HG03571 (cell line): ENCODE results near the gene IL4.

Experiments
- ATAC-seq: cut with Tn5 transposase; IDR thresholded peaks from one replicate; pipeline ENCODE4 v1.9.1; 2021; ENCODE audit not compliant: unreplicated experiment

IL4 gene

DNA sequence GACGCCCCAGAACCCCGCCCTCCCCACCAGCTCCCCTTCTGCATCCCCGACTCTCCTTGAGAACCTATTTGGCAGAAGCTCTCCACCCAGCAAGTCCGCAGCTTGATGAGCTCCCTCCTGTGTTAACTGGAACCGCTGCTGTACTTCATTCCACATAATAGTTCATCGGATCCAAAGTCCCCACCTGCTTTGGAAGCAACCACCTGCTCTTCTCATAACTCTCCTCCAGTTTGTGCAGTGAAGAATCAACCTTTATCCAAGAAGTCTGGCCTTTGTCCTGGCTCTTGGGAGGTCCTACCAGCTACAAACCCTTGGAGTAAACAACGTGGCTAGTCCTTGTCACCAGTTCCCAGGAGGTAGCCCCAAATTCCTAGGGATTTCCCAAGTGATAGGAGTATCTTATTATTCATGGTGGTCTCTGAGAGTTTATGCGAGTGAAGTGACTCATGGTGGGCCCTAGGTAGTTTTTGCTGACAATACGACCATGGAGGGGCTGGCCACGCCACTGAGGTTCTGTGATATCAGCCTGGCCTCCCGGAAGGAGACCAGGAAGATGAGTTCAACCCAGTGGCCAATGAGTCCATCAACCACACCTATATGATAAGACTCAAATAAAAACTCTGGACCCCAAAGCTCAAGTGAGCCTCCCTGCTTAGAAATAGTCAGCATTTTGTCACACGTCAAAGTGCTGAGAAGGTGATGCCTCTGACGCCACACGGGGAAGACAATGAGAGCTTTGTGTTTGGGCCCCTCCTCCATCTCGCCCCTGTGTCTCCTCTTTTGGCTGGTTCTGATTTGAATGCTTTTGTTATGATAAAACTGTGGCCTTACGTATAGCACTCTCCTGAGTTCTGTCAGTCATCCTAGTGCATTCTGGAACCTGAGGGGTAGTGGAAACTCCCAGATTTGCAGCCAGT lies 3.6 kb upstream of the IL4 start:
- no peak for ATAC-seq

DNA sequence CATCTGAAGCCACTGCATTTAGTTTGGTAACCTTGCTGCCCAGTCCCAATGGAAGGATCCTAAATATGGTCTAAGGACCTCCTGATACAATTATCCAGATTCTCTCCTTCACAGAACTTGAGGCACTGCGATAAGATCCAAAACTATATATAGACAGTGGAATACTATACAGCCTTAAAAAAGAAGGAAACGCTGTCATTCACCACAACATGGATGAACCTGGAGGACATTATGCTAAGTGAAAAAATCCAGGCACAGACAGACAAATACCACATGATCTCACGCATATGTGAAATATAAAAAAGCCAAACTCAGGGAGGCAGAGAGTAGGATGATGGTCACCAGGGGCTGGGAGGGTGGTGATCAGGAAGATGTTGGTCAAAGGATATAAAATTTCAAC lies 2.8 kb upstream of the IL4 start:
- no peak for ATAC-seq

DNA sequence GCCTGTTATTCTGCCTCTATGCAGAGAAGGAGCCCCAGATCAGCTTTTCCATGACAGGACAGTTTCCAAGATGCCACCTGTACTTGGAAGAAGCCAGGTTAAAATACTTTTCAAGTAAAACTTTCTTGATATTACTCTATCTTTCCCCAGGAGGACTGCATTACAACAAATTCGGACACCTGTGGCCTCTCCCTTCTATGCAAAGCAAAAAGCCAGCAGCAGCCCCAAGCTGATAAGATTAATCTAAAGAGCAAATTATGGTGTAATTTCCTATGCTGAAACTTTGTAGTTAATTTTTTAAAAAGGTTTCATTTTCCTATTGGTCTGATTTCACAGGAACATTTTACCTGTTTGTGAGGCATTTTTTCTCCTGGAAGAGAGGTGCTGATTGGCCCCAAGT lies 301 bp upstream of the IL4 start:
- ATAC-seq = no peak

DNA sequence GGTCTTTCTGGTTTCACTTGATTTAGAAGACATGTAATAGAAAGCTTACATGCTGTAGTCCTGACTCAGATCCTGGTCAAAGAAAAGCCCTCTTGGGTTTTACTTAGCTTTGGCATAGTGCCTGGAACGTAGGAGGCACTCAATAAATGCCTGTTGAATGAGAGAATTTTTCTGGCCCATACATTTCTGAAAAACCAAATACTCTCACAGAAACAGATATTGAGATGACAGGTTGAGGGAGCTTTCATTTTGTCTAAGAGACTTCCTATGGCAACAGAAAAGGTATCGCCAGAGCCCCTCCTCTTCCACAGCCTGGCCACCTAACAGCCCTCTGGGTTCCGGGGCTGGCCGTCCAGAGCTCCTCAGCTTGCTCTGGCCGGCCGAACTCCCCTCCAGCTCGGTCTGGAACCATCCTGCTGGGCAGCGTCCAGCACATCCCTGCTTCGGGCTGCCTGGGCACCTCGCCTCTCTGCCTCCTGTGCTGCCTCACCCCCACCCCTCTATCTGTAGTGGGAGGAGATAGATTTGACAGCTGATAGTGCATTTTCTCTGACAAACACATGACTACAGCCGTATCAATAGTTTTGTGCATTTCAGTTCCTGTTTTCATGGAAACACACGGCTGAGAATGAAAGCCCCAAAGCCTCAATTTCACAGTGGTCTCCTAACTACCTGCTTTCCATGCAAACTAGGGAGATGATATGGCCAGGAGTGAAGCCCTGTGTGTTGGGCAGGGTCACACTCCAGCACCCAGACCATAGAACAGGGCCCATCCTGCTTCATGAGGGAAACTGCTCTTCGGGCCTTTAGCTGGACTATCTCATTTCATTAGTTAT lies 1.1 kb downstream of the IL4 start:
- ATAC-seq = peak; percentile 72

DNA sequence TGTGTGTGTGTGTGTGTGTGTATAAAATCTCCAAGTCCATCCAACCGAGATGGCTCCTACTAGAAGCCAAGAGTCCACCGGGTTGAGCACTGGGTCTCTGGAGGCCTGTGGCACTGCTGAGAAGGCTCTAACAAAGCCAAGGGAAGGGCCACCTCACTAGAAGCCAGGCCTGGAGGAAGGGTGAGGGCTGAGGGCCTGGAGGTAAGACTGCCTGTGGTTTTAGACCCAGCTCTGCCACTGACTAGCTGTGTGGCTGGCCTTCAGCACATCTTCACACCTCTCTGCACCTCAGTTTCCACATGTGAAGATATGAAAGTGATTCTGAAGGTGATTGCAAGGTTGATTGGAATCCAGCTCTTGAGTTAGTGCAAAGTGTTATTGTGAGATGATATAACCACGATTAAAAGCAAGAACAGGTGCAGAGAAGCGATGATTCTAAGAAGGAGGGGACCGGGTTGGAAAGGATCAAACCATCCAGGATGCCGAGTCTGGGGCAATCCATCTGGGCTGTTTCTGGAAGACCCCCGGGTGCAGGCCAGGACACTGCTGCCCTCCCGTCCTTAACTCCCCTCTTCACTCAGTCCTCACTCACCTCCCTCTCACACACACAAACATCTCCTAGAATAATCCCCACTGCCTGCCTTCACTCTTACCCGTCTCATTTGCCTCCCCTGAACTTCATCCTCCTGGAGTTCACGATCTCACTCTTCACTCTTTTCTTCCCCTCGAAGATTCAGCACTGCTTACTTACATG lies 2.3 kb downstream of the IL4 start:
- ATAC-seq = no peak

DNA sequence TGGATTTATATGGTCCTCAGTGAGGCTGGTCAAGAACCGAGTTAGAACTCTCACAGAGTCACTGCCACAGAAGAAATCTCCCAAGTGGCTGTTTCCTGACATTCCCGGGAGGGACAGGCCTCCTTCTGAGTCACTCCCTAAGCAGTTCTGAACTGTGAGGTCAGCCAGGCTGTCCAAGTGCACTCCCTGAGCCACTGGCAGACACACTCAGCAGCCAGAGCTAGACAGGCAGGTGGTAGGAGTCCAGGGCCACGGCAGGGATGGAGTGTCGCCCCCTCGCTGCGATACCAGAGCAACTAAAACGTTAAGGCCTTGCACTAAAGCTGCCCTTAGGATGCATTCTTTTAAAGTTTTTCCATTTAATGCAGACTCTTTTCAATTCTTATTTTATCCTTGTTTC lies 3.4 kb downstream of the IL4 start:
- ATAC-seq = no peak

DNA sequence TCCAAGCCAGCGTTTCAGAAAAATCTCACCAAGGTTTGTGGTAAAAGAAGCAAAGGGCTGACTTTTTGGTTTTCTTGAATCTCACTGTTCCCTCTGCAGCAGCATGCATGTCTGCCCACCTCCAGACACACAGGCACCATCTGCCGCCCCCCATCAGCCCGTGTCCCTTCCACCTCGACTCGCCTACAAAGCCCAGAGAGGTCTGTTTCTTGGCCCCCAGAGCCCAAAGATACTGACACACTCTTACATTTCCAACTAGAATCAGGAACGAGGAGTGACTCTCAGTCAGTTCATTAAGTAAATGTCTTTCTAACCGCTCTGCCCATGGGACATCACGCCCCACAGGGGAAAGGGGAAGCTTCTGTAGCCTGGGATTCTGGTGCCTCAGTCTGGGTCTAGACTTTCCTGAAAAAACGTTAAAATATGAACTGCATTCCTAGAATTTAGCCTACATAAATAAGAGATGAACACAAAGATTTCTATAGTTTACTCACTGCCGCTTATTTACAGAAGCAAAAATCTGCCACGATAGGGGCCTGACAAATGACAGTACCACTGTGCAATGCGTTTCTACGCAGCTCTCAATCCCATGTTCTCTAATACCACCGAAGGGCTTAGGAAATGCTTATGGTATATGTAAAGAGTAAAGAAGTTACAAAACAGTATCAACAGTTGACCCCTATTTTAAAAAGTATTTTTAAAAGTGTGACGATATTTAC lies 4.1 kb downstream of the IL4 start:
- ATAC-seq = no peak

DNA sequence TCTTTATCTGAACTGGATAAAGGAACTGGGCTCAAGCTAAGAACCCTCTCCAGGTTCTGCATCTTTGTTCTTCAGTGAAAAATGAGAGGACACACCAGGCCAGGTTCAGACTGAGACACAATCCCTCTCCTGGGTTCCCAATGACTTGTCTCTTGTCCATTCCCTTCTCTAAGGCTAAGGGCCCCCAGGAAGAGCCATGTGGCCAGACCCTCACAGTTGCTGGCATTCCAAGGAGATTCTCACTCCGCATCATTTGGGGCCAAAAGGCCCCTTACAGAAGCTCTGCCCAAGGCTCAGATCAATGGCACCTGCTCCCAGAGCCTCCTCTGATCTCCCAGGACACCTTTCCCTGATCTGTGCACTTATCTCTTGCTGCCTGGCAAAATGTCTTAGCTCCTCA lies 4.9 kb downstream of the IL4 start:
- ATAC-seq = no peak

DNA sequence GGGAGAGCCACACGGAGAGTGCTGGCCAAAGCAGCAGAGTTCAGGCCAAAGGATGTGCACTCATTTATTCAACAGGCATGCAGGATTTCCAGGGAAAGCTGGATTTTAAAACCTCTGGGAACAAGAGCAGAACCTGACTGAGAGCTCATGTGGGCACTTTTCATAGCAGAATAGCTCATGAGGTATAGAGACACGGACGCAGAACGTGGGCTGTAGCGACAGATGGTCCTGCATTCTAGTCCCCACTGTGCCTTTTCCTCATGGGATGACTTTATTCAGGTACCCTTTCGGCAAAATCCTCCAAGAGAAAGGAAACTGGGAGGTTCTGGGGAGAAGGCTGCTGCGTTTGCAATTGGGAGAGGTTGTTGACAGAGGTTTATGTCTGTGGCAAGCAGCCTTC lies 5.4 kb downstream of the IL4 start:
- no peak for ATAC-seq

DNA sequence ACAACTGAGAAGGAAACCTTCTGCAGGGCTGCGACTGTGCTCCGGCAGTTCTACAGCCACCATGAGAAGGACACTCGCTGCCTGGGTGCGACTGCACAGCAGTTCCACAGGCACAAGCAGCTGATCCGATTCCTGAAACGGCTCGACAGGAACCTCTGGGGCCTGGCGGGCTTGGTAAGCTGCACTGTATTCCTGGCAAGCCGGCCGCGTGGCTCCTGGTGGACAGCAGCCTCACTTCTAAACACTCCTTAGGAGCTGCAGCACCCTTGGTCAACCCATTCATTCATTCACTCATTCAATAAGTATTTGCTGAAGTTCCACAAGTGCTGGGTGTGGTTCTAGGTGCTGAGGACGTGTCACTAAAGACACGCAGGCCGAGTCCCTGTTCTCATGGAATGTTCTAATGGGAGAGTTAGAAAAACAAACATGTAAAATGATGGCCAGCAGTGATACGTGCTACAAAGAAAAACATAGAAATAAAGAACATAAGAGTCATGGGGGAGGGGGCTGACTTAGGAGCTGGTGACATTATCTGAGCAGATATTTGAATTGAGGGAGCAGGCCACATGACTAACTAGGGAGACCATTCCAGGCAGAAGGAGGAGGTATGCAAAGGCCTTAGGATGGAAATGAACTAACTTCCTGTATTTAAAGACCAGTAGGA lies 6.1 kb downstream of the IL4 start:
- ATAC-seq = no peak

DNA sequence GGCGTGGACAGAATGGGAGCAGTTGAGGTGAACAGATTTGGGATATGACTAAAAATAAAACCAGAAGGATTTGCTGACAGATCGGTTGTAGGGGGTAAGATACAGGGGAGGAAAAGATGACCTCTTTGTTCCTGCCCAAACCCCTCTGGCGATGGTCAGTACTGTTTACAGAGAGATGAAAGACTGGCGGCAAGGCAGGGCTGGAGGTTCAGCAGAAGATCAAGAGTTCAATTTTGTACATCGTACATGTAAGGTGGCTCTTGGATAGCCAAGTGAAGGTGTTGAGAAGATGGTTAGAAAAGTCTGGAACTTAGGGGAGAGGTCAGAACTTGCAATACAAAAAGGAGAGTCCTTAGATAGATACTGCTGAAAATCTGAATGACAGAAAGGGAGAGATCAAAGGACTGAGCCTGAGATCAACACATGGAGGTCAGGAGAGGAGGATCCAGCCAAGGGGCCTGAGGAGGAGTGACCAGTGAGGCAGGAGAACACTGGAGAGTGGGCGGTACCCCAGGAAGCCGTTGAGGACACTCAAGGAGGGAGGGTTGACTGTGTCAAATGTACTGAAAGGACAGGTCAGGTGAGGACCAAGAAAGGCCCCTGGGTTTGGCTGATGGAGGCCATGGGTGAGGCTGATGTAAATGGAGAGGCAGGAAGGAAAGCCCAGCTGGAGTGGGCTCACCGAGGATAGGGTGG lies 7.1 kb downstream of the IL4 start:
- no peak for ATAC-seq

DNA sequence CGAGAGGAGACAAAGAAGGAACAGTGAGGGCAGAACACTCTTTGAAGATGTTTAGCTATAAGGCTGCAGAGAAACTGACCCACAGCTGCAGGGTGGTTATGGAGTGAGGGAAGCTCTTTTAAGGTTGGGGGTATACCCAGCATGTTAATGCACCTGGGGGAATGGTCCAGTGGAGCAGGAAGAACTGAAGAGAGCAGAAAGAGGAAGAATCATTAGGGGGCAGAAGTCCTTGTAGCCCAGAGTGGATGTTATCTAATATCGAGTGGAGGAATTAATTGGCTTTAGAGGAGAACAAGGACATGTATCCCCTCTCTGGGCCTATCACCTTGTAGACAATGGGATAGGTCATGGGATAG lies 7.7 kb downstream of the IL4 start:
- no peak for ATAC-seq

DNA sequence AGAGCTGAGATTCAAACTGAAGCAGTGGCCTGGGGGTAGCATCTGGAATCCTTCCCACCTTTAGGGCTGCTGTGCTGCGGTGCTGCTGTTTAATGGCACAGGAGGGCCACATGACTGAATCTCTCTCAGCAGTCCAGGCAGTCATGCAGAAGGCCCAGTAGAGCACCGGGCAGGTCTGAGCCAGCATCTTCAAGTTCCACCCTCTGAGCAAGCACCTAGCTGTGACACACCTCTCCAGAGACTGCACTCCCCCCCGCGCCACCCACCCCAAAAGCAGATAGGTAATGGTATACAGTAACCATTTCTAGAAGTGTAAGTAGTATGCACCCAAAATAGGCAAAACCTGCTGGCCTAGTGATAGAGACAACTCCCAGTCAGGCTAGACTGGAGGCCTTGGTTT lies 8.2 kb downstream of the IL4 start:
- no peak for ATAC-seq

DNA sequence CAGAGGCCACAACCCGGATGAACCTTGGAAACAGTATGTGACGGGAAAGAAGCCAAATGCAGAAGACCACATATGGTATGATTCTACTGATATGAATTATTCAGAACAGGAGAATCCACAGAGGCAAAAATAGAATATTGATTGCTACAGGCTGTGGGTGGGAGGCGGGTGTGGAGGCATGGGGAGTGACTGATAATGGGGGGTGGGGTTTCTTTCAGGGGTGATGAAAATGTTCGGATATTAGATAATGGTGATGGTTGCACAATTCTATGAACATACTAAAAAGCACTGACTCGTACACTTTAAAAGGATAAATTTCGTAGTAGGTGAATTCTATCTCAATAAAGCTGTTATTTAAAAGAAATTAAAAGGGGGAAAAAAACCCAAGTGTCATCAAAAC lies 10.7 kb downstream of the IL4 start:
- no peak for ATAC-seq

DNA sequence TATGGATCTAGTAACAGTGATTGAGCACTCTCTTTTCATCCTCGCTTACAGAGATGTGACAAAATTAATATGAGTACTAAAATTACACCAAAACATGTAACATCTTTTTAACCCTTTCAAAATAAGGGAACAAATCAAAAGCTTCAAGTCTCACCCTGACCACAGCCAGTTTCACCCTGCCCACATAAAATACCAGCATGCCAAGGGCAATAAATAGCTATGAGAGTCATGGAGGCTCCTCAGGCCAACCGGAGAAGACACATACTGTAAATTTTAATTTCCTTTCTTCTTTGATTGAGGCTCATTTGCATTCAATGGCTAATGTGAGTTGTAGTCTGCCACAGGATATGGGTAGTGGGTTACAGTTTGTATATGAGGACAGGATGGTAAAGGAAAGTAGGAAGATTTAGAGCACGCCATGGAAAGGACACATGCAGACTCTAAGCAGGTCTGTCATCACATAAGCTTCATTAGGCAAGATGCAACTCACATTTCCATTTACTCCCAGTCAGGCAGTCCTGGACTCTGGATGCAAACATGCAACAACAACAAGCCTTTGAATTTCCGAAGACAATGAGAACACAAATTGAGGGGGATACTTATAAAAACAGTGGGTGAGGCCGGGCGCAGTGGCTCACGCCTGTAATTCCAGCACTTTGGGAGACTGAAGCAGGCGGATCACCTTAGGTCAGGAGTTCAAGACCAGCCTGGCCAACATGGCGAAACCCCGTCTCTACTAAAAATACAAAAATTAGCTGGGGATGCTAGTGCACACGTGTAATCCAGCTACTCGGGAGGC lies 11.3 kb downstream of the IL4 start:
- ATAC-seq = no peak

DNA sequence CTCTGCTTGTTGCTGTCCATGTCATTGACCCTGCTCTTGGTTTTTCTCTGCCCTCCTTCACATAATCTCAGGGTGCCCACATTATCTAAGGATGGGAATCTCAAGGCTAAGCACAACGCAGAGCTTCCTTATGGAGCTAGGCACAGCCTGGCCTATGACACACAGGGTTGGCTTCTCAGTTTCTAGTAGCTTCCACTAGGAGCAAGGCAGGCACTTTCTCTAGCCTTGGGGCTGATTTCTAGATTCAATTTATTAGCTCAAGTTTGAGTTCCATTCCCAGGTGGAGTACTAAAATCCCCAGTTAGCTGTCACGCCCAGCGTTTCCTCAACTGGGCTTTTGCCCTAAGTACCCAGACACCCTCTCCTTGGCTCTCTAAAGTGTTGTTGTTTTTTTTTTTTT lies 12.4 kb downstream of the IL4 start:
- no peak for ATAC-seq

DNA sequence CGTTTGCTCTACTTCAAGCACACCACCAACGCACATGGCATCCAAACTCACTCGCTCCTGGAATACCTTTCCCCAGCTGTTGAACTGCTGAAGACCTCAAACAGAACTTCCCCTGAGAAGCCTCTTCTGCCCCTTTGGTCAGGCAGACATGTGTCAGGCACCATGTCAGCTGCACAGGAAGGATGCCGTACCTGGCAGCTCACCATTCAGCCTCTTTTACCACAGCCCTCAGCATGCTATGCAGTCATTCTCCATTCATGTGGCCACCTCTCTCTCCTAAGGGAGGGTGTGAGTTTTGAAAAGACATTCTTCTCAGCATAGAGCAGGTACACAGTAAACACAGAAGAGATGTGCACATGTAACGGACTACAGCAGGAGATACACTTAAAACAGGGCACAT lies 14.2 kb downstream of the IL4 start:
- peak; percentile 34 for ATAC-seq

DNA sequence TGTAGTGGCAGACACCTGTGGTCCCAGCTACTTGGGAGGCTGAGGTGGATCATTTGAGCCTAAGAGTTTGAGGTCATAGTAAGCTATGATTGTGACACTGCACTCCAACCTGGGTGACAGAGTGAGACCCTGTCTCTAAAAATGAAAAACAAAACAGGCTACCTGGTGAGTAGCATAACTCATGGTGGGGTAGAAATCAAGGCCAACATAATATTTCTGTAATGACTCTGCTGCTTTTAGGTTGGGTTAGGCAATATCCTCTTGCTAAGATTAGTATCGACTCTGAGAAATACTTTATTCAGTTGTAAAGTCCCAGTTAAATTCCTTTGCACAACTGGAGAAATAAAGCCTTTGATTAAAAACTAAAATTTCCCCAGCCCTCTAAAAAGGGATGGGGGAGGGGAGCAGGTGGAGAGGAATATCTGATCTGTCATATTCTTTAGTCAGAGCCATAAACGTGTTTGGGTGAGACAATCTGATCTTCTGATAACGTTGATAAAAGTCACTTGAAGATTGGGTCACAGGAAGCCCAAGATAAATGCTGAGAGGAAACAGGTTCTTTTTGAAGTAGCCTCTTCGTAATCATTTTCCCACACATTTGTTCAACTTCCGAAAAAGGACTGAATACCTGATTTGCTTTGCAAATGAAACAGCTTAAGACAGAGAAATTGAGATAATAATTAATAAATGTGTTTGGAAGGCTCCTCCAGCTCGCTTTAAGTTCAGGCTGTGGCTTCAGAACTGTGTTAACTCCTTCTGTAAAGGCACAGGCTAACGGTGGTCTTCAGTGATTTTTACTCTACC lies 14.9 kb downstream of the IL4 start:
- peak; percentile 48 for ATAC-seq
